ENCODE data around the gene IZUMO1R. TPM values are rescaled to one million over a fixed set of nuclear protein-coding genes. Genes with fewer than 3 reads are reported as not detected.

Gene IZUMO1R
- not detected in 2 replicates for total RNA-seq

DNA sequence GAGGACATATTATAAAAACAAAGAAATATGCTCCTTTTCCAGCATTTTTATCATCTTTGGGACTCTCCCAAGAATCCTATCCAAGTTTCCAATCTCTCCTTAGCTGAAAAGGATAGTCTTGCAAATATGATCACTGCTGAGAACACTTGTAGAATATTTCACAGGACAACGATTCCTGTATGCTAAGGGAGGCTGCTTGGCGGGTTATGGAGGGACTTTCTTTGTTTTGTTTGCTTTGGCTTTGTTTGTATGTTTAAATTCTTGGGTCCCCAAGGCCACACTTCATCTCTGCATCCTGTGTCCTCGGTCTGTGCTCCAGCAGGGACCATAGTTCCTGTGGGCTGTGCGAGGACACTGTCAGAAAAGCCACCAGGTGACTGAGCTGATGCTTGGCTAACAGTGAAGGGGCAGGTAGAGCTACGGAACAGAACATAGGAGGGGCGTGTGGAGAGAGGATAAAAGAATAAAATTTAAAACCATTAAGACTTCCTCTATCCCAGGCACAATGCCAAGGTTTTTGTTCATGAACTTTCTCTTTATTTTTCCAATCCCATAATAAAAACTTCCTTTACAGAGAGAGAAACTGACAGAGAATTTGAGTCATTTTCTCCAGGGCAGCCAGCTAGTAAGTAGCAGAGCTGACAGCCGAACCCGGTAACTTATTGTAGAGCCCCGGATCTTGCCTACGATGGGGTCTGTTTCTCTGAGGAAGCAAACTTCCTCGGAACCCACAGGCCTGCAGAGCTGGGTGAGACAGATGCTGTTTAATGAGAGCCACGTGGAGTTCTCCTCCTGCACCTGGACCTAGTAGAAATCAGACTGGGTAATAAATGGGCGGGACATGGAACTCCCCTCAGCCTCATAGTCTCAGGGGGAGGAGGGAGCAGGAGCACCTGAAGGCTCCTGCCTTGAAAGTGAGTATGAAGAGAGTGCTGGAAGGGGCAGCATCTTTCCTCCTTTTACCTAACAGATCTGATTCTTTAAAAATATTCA is at the start of gene IZUMO1R:
IZUMO1R (plus strand) TSS at position 615 of the 993 bp plus-strand sequence. CDS start 1,057 bp downstream, outside the sequence.

Other genes with a start within 250 kb of the IZUMO1R start
- 28.2 and 30.8 TPM in 2 replicates for gene PANX1, start 175.7 kb upstream of the IZUMO1R start, total RNA-seq
- gene GPR83, start 96.8 kb downstream of the IZUMO1R start, total RNA-seq = not detected in 2 replicates
- 14.6 and 18.0 TPM in 2 replicates for gene MRE11, start 189.3 kb downstream of the IZUMO1R start, total RNA-seq
- 15.4 and 17.7 TPM in 2 replicates for gene ANKRD49, start 189.4 kb downstream of the IZUMO1R start, total RNA-seq
- not detected in 2 replicates for gene C11orf97, start 207.9 kb downstream of the IZUMO1R start, total RNA-seq
- gene FUT4, start 239.3 kb downstream of the IZUMO1R start, total RNA-seq = 10.7 and 10.8 TPM in 2 replicates